ENCODE measurements around the gene ANKRD44.

- TF ChIP-seq EZH2 (IDR thresholded peaks at IDR 0.05; ENCODE audit: insufficient read depth, poor library complexity, severe bottlenecking) (no peak), EZH2phosphoT487 (IDR thresholded peaks at IDR 0.05; ENCODE audit: insufficient read depth, low read depth) (no peak)
These were observed 64.5 kb downstream of the ANKRD44 start for GRCh38 chr2:197245829-197246804.
